OCI-LY7 (cell line): ENCODE data around the gene SCAP. TPM values are rescaled to one million over a fixed set of nuclear protein-coding genes. Genes with fewer than 3 reads are reported as not detected.

ENCODE experiments used
- BruUV-seq: library from RNA; stranded (reverse); fragments of 400-500 nt; replicated peaks from 2 replicates; lab custom pipeline; 2021; lab: Mats Ljungman, UMichigan
- CTCF ChIA-PET: fragments of 300-600 bp; sonication (Branson Sonifier 250); formaldehyde crosslinking; loops from one replicate; lab custom pipeline; 2022; ENCODE audit warnings: antibody characterized with exemption; ENCODE audit not compliant: unreplicated experiment; lab: Charles Lee
- POLR2A ChIA-PET: fragments of 300-600 bp; sonication (Branson Sonifier 250); formaldehyde crosslinking; loops from one replicate; lab custom pipeline; 2022; ENCODE audit warnings: antibody characterized with exemption; lab: Charles Lee
- DNase-seq: peaks from one replicate; pipeline ENCODE4 v3.0.0-alpha.2; 2015; ENCODE audit warnings: low spot score
- H2AFZ ChIP-seq: fragments of 200-600 bp; sonication (generic), shearing (Covaris generic); 2 replicates; pipeline ENCODE4 v1.6.1; 2014; ENCODE audit warnings: mild to moderate bottlenecking, antibody characterized with exemption, low read length, moderate library complexity
- H3K27ac ChIP-seq: fragments of 200-600 bp; sonication (generic); 2 replicates; pipeline ENCODE4 v1.5.1; 2014; ENCODE audit warnings: mixed run types, low read depth, mild to moderate bottlenecking, moderate library complexity, low read length, inconsistent platforms; ENCODE audit not compliant: poor library complexity, severe bottlenecking
- H3K36me3 ChIP-seq: fragments of 200-600 bp; sonication (generic); 2 replicates; pipeline ENCODE4 v1.6.1; 2014; ENCODE audit warnings: mild to moderate bottlenecking, antibody characterized with exemption, low read length, moderate library complexity, mixed read lengths; ENCODE audit not compliant: insufficient read depth
- H3K4me1 ChIP-seq: fragments of 200-600 bp; sonication (generic); 2 replicates; pipeline ENCODE4 v1.5.1; 2014; ENCODE audit warnings: mild to moderate bottlenecking, low read length; ENCODE audit not compliant: insufficient read depth, poor library complexity, severe bottlenecking
- H3K4me2 ChIP-seq: fragments of 200-600 bp; sonication (generic); 2 replicates; pipeline ENCODE4 v1.6.1; 2014; ENCODE audit warnings: mild to moderate bottlenecking, low read length
- H3K4me3 ChIP-seq: fragments of 200-600 bp; sonication (generic); 2 replicates; pipeline ENCODE4 v1.5.1; 2014; ENCODE audit warnings: mild to moderate bottlenecking, low read depth, low read length; ENCODE audit not compliant: poor library complexity, severe bottlenecking
- H3K79me2 ChIP-seq: fragments of 200-600 bp; sonication (generic); 2 replicates; pipeline ENCODE4 v1.6.1; 2016; ENCODE audit warnings: low read depth, mild to moderate bottlenecking, low read length, moderate library complexity, mixed read lengths; ENCODE audit not compliant: insufficient read depth
- H3K9me2 ChIP-seq: fragments of 200-600 bp; sonication (generic); 2 replicates; pipeline ENCODE4 v1.6.1; 2016; ENCODE audit warnings: mild to moderate bottlenecking, low read length, mixed read lengths; ENCODE audit not compliant: insufficient read depth
- H3K9me3 ChIP-seq: fragments of 200-600 bp; sonication (generic); 2 replicates; pipeline ENCODE4 v1.6.1; 2014; ENCODE audit warnings: mild to moderate bottlenecking, mixed run types, low read length, mixed read lengths
- H4K20me1 ChIP-seq: fragments of 200-600 bp; sonication (generic); 2 replicates; pipeline ENCODE4 v1.6.1; 2014; ENCODE audit warnings: mild to moderate bottlenecking, antibody characterized with exemption, low read length, moderate library complexity, mixed read lengths; ENCODE audit not compliant: insufficient read depth
- CTCF ChIP-seq: fragments of 200-600 bp; sonication (generic); conservative IDR thresholded peaks from 2 replicates; pipeline ENCODE4 v1.5.1; 2014; ENCODE audit warnings: mild to moderate bottlenecking, antibody characterized with exemption, low read length, moderate library complexity, mixed read lengths
- EZH2phosphoT487 ChIP-seq: fragments of 200-600 bp; sonication (generic); IDR thresholded peaks from 2 replicates; pipeline ENCODE4 v1.6.1; 2018; ENCODE audit warnings: low read depth, borderline replicate concordance, mild to moderate bottlenecking, mixed run types, antibody characterized with exemption, low read length, moderate library complexity, mixed read lengths
- intact Hi-C: fragments of 100-400 bp; cut with micrococcal nuclease; formaldehyde crosslinking; loops from one replicate; pipeline ENCODE4 v1.10.0; 2022; ENCODE audit not compliant: unreplicated experiment
- total RNA-seq, 2 experiments: library from RNA; depleted of rRNA in 1 of 2; stranded (reverse); fragments of >200 nt in 1 of 2; shearing (Covaris generic) in 1 of 2; gene quantifications; 2 replicates each; pipeline ENCODE4 v1.2.3, GENCODE V29; 2014 to 2022

The SCAP gene
- total RNA-seq, 2 experiments from 2014 or later, result 63.7 to 70.5 TPM

GRCh38 chr3:47414666-47415587 is 60.8 kb downstream of the SCAP start:
- BruUV-seq, result no TSS peak
- TF ChIP-seq EZH2phosphoT487 (no peak), CTCF (no peak)
- Histone ChIP-seq H3K9me3 (no peaks in the 10 kb centered on the region), H3K4me2 (no peak overlapping the region), H3K4me3 (no peak overlapping the region), H3K79me2 (no peaks in the 10 kb centered on the region), H2AFZ (no peak overlapping the region), H3K9me2 (no peaks in the 10 kb centered on the region), H3K4me1 (peaks cover 3% of the 10 kb centered on the region), H4K20me1 (no peaks in the 10 kb centered on the region), H3K36me3 (peaks cover 77% of the 10 kb centered on the region), H3K27ac (no peak overlapping the region)
- intact Hi-C loops, result no loop called here
- ChIA-PET CTCF (no interaction called here), POLR2A (interaction anchor here (0.6 kb wide), 1 partner anchor 583 kb away, joined by 3 read pairs; no protein-coding TSS in a partner anchor)
- no peak for DNase-seq

DNA sequence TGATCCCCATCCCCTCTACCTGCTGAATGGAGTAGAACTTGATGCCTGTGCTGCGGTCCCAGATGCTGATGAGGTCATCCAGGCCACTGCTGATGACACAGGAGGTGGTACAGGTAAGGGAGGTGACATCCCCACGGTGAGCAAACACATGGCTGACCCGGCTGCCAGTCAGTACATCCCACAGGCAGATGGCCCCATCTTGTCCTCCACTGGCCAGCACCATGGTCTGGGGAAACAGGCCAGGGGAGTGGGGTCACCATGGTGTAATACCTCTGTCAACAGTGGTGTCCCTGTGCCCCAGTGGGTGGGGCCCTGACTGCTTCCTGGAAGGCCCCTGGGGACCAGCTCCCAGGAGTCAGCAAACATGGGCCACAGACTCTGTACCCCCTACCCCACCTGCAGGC is 61.6 kb downstream of the SCAP start:
- Histone ChIP-seq H3K4me1 (peaks cover 3% of the 10 kb centered on the region), H3K79me2 (no peaks in the 10 kb centered on the region), H2AFZ (no peak overlapping the region), H4K20me1 (no peaks in the 10 kb centered on the region), H3K4me2 (no peak overlapping the region), H3K9me3 (no peaks in the 10 kb centered on the region), H3K27ac (no peak overlapping the region), H3K36me3 (peaks cover 77% of the 10 kb centered on the region), H3K9me2 (no peaks in the 10 kb centered on the region), H3K4me3 (no peak overlapping the region)
- CTCF ChIA-PET, result no interaction called here
- POLR2A ChIA-PET, result interaction anchor here (0.6 kb wide), 1 partner anchor 584 kb away, joined by 3 read pairs; no protein-coding TSS in a partner anchor
- intact Hi-C loops, result no loop called here
- no peak for DNase-seq
- BruUV-seq, result no TSS peak
- TF ChIP-seq EZH2phosphoT487 (no peak), CTCF (no peak)

GRCh38 chr3:47413751-47414150 is 62.0 kb downstream of the SCAP start:
- Histone ChIP-seq H3K4me3 (no peak overlapping the region), H2AFZ (no peak overlapping the region), H3K36me3 (peaks cover 78% of the 10 kb centered on the region), H3K79me2 (no peaks in the 10 kb centered on the region), H3K9me3 (no peaks in the 10 kb centered on the region), H4K20me1 (no peaks in the 10 kb centered on the region), H3K9me2 (no peaks in the 10 kb centered on the region), H3K4me2 (no peak overlapping the region), H3K4me1 (no peaks in the 10 kb centered on the region), H3K27ac (no peak overlapping the region)
- no peak for DNase-seq
- BruUV-seq, result TSS peak; percentile 81
- CTCF ChIA-PET, result no interaction called here
- POLR2A ChIA-PET, result no interaction called here
- intact Hi-C loops, result no loop called here
- TF ChIP-seq CTCF, result no peak
- no peak for TF ChIP-seq EZH2phosphoT487
